SK-N-SH (cell line): ENCODE results near the gene OGDHL. TPM values are rescaled to one million over a fixed set of nuclear protein-coding genes. Genes with fewer than 3 reads are reported as not detected.
"Not testable (repeated sequence)": the region's sequence is repeated elsewhere in the genome, so short reads cannot be mapped to it uniquely, and the experiment has no call there.

Experiments used
- CTCF ChIA-PET: fragments of 300-600, 350-600 bp; formaldehyde crosslinking; extraction: SDS; loops from one replicate; lab custom pipeline; 2021; lab: Yijun Ruan, JAX
- POLR2A ChIA-PET: fragments of 350-600 bp; sonication (Branson Sonifier 250); formaldehyde crosslinking; extraction: SDS; loops from one replicate; lab custom pipeline; 2020; ENCODE audit warnings: antibody characterized with exemption, inconsistent platforms; lab: Yijun Ruan, JAX
- DNase-seq: peaks from one replicate; pipeline ENCODE4 v3.0.0; 2012
- H2AFZ ChIP-seq: fragments of 200-600 bp; sonication (generic); 2 replicates; pipeline ENCODE4 v1.8.1; 2016; ENCODE audit warnings: antibody characterized with exemption, mild to moderate bottlenecking, low read depth
- H3F3A ChIP-seq: fragments of 200-600 bp; sonication (generic); replicated peaks from 2 replicates; pipeline ENCODE3; 2016; ENCODE audit warnings: antibody characterized with exemption, mild to moderate bottlenecking; ENCODE audit not compliant: insufficient read depth
- H3K27ac ChIP-seq, 2 experiments: fragments of 200-500 bp in 1 of 2; fragments of 200-600 bp in 1 of 2; sonication (Bioruptor generic) in 1 of 2; sonication (generic), shearing (Covaris generic) in 1 of 2; 2 replicates each; pipeline versions ENCODE4 v1.5.1 to v1.6.1; 2014 to 2016; ENCODE audit warnings: low read depth in 2 of 2, inconsistent platforms in 1 of 2, low read length in 1 of 2, mild to moderate bottlenecking in 1 of 2, mixed read lengths in 1 of 2
- H3K27me3 ChIP-seq: fragments of 200-600 bp; sonication (generic), shearing (Covaris generic); 2 replicates; pipeline ENCODE4 v1.6.1; 2016; ENCODE audit warnings: mixed run types; ENCODE audit not compliant: insufficient read depth
- H3K36me3 ChIP-seq, 2 experiments: fragments of 200-500 bp in 1 of 2; fragments of 200-600 bp in 1 of 2; sonication (Bioruptor generic) in 1 of 2; sonication (generic) in 1 of 2; replicated peaks in 1 of 2; 2 replicates each; pipeline versions ENCODE3 to v1.5.1; 2014 to 2016; ENCODE audit warnings: low read length in 1 of 2, mild to moderate bottlenecking in 1 of 2; ENCODE audit not compliant: insufficient read depth in 2 of 2, control insufficient read depth in 1 of 2
- H3K4me1 ChIP-seq, 2 experiments: fragments of 200-500 bp in 1 of 2; fragments of 200-600 bp in 1 of 2; sonication (Bioruptor generic) in 1 of 2; sonication (generic), shearing (Covaris generic) in 1 of 2; 2 replicates each; pipeline versions ENCODE4 v1.5.1 to v1.6.1; 2014 to 2016; ENCODE audit warnings: low read depth in 1 of 2, low read length in 1 of 2, mixed run types in 1 of 2; ENCODE audit not compliant: insufficient read depth in 2 of 2, control insufficient read depth in 1 of 2
- H3K4me2 ChIP-seq: fragments of 200-600 bp; sonication (generic), shearing (Covaris generic); 2 replicates; pipeline ENCODE4 v1.6.1; 2017; ENCODE audit warnings: mixed run types
- H3K4me3 ChIP-seq, 2 experiments: fragments of 200-500 bp in 1 of 2; fragments of 200-600 bp in 1 of 2; sonication (Bioruptor generic) in 1 of 2; sonication (generic), shearing (Covaris generic) in 1 of 2; 2 replicates each; pipeline versions ENCODE4 v1.5.1 to v1.8.1; 2014 to 2016; ENCODE audit warnings: low read depth in 2 of 2, inconsistent platforms in 1 of 2, low read length in 1 of 2, mild to moderate bottlenecking in 1 of 2, mixed read lengths in 1 of 2, moderate library complexity in 1 of 2
- H3K79me2 ChIP-seq: fragments of 200-600 bp; sonication (generic); 2 replicates; pipeline ENCODE4 v1.8.1; 2017; ENCODE audit warnings: mild to moderate bottlenecking; ENCODE audit not compliant: insufficient read depth
- H3K9ac ChIP-seq: fragments of 200-600 bp; sonication (generic); 2 replicates; pipeline ENCODE4 v1.6.1; 2017; ENCODE audit warnings: mixed run types
- H3K9me2 ChIP-seq: fragments of 200-600 bp; sonication (generic); 2 replicates; pipeline ENCODE4 v1.6.1; 2017; ENCODE audit warnings: mixed run types
- H3K9me3 ChIP-seq: fragments of 200-600 bp; sonication (generic); 2 replicates; pipeline ENCODE4 v1.6.1; 2017; ENCODE audit warnings: mixed run types, mild to moderate bottlenecking, moderate library complexity
- H4K20me1 ChIP-seq: fragments of 200-600 bp; sonication (generic); 2 replicates; pipeline ENCODE4 v1.6.1; 2017; ENCODE audit warnings: mild to moderate bottlenecking, mixed run types; ENCODE audit not compliant: insufficient read depth
- ELF1 ChIP-seq: IDR thresholded peaks from 2 replicates; pipeline ENCODE4 v1.4.0; 2012
- EP300 ChIP-seq, 2 experiments: IDR thresholded peaks; 2 replicates each; pipeline versions ENCODE4 v1.4.0 to v1.6.1; 2012; ENCODE audit warnings: borderline replicate concordance in 1 of 2, low read depth in 1 of 2, low read length in 1 of 2
- FOXJ3 ChIP-seq: sonication (generic); formaldehyde crosslinking; IDR thresholded peaks from 2 replicates; pipeline ENCODE4 v1.5.1; 2020; ENCODE audit warnings: mild to moderate bottlenecking, missing genetic modification reagents
- GABPA ChIP-seq: IDR thresholded peaks from 2 replicates; pipeline ENCODE4 v1.4.0; 2012; ENCODE audit warnings: low read depth, mild to moderate bottlenecking
- GATA2 ChIP-seq: sonication (generic); formaldehyde crosslinking; IDR thresholded peaks from 2 replicates; pipeline ENCODE4 v1.5.0; 2020; ENCODE audit warnings: mild to moderate bottlenecking, missing genetic modification reagents
- JUND ChIP-seq: IDR thresholded peaks from 2 replicates; pipeline ENCODE4 v1.4.0; 2012
- NFIC ChIP-seq: IDR thresholded peaks from 2 replicates; pipeline ENCODE4 v1.4.0; 2012; ENCODE audit warnings: borderline replicate concordance
- POLR2AphosphoS5 ChIP-seq: IDR thresholded peaks from 2 replicates; pipeline ENCODE4 v1.6.1; 2012; ENCODE audit warnings: low read depth, low read length
- RCOR1 ChIP-seq: fragments of 150-350 bp; IDR thresholded peaks from 2 replicates; pipeline ENCODE4 v1.6.1; 2017; ENCODE audit warnings: antibody characterized with exemption, low read length
- RFX5 ChIP-seq: IDR thresholded peaks from 2 replicates; pipeline ENCODE4 v1.6.1; 2012; ENCODE audit warnings: mild to moderate bottlenecking, improper control_type of control experiment, low read length
- RXRA ChIP-seq: IDR thresholded peaks from 2 replicates; pipeline ENCODE4 v1.4.0; 2012; ENCODE audit warnings: low read depth, mild to moderate bottlenecking, borderline replicate concordance
- TAF1 ChIP-seq: IDR thresholded peaks from 2 replicates; pipeline ENCODE4 v1.6.1; 2012; ENCODE audit warnings: low read depth, mild to moderate bottlenecking, low read length, moderate library complexity, borderline replicate concordance
- USF1 ChIP-seq: IDR thresholded peaks from 2 replicates; pipeline ENCODE4 v1.4.0; 2012; ENCODE audit warnings: low read depth, borderline replicate concordance
- YY1 ChIP-seq: IDR thresholded peaks from 2 replicates; pipeline ENCODE4 v1.4.0; 2012; ENCODE audit warnings: low read depth, mild to moderate bottlenecking
- WGBS: methylation state at CpG from one replicate; pipeline ENCODE4 v1.1.6; 2017; ENCODE audit warnings: low lambda C conversion rate; 5-methylcytosine and 5-hydroxymethylcytosine counted together
- polyA plus RNA-seq, 3 experiments: library from polyadenylated mRNA; depleted of rRNA; stranded (reverse); fragments of >200 nt; gene quantifications; 2 replicates each; pipeline ENCODE4 v1.2.3, GENCODE V29; 2012

The OGDHL gene
- polyA plus RNA-seq, 1 of the 3 experiments (the other 2 are of a cell fraction): 25.4 TPM

GRCh38 chr10:49733866-49734265 lies 28.3 kb downstream of the OGDHL start:
- Histone ChIP-seq H3K4me3 (no peak overlapping the region), H3K9me2 (no peaks in the 10 kb centered on the region), H2AFZ (no peak overlapping the region), H3F3A (no peaks in the 10 kb centered on the region), H3K36me3 (peaks cover 0 to 23% of the 10 kb centered on the region in 2 experiments), H3K27me3 (no peaks in the 10 kb centered on the region), H3K27ac (no peak overlapping the region), H3K9me3 (no peaks in the 10 kb centered on the region), H3K9ac (no peak overlapping the region), H3K79me2 (no peaks in the 10 kb centered on the region), H3K4me1 (no peaks in the 10 kb centered on the region), H3K4me2 (no peak overlapping the region), H4K20me1 (no peaks in the 10 kb centered on the region)
- no peak for TF ChIP-seq RFX5
- TF ChIP-seq FOXJ3 (CRISPR knock-in tag): no peak
- no peak for TF ChIP-seq EP300 (IDR thresholded peaks at IDR 0.05; ENCODE audit: borderline replicate concordance in 1 of 2, low read depth in 1 of 2, low read length in 1 of 2)
- no peak for TF ChIP-seq NFIC
- TF ChIP-seq POLR2AphosphoS5: no peak
- TF ChIP-seq ELF1: no peak
- TF ChIP-seq JUND: no peak
- no peak for TF ChIP-seq TAF1
- TF ChIP-seq RXRA: no peak
- TF ChIP-seq RCOR1: no peak
- no peak for TF ChIP-seq USF1
- ChIA-PET CTCF (no interaction called here), POLR2A (no interaction called here)
- 92% methylated on average over 7 of the region's 7 CpGs for WGBS
- no peak for DNase-seq

- CTCF ChIA-PET: interaction anchor here (1.0 kb wide), 1 partner anchor 15 kb away, joined by 3 read pairs; no protein-coding TSS in a partner anchor
- Histone ChIP-seq H3K9me3 (no peaks in the 10 kb centered on the region), H3K4me1 (no peaks in the 10 kb centered on the region)
Observed at GRCh38 chr10:49726593-49726992, 35.5 kb downstream of the OGDHL start.

GRCh38 chr10:49715157-49715556 lies 47.0 kb downstream of the OGDHL start:
- H3K9me2 ChIP-seq, H3K9ac ChIP-seq, H3K4me3 ChIP-seq, POLR2A ChIA-PET, H3K9me3 ChIP-seq, H3K27ac ChIP-seq, H3K4me2 ChIP-seq, H4K20me1 ChIP-seq, H3F3A ChIP-seq, CTCF ChIA-PET, H3K36me3 ChIP-seq, H3K79me2 ChIP-seq, H2AFZ ChIP-seq, H3K4me1 ChIP-seq, DNase-seq, H3K27me3 ChIP-seq: not testable (repeated sequence)
- 26% methylated on average over 4 of the region's 7 CpGs for WGBS

More at GRCh38 chr10:49726593-49726992, 35.5 kb downstream of the OGDHL start:
- no peak overlapping the region for H3K4me3 ChIP-seq
- no peaks in the 10 kb centered on the region for H3K27me3 ChIP-seq
- H3K36me3 ChIP-seq: no peaks in the 10 kb centered on the region
- no peak overlapping the region for H3K27ac ChIP-seq
- TF ChIP-seq YY1 (no peak), GABPA (no peak), GATA2 (CRISPR knock-in tag) (no peak)
- DNase-seq: no peak
- H3K4me2 ChIP-seq: no peak overlapping the region
- H3F3A ChIP-seq: no peaks in the 10 kb centered on the region
- H3K9me2 ChIP-seq: no peaks in the 10 kb centered on the region
- 15% methylated on average over 2 of the region's 2 CpGs for WGBS
- H3K79me2 ChIP-seq: no peaks in the 10 kb centered on the region
- POLR2A ChIA-PET: no interaction called here
- H4K20me1 ChIP-seq: no peaks in the 10 kb centered on the region
- H3K9ac ChIP-seq: no peak overlapping the region
- H2AFZ ChIP-seq: no peak overlapping the region
